NCI-H82 treated with DMSO at 0.1 percent for 48 hours (cell line): ENCODE results near the gene TMC8.
A peak's percentile ranks its signal among the peaks of the same experiment; 100 is the strongest.

Source experiments
- DNase-seq: peaks from one replicate; lab custom pipeline; 2025; ENCODE audit not compliant: unreplicated experiment; lab: John Stamatoyannopoulos, UW

TMC8 gene

DNA sequence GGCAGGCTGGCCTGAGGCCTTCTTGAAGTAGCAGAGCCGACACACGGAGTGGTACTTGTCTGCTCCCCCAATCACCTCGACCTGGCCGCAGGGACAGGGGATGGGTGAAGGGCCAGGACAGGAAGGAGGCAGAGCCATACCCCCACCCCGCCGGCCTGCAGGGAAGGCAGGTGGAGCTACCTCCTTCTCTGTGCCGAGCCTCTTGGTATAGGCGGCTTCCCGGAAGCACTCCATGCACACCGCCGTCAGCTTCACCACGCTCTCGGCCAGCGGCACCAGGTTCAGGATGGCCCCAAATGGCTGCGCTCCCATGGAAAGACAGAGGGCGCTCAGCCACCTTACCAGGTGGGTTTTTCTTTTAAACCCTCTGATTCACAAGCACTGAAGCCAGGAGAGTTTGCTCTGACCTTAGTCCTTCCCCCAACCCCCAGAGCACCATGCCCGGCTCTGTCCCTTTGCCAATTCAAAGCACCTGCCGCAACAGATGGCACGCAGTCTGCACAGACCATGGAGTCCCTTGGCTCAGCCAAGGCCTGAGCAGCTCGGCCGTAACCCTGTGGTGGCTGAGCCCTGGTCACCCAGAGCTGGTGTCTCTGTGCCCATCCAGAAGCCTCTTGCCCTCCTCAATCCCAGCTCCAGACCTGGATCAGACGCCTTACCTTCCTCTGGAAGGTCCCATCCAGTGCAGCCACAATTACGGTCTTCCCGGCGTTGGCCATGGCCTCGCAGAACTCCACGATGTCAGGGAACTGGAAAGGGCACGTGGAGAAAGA, 44.5 kb downstream of the TMC8 start:
- DNase-seq = no peak

DNA sequence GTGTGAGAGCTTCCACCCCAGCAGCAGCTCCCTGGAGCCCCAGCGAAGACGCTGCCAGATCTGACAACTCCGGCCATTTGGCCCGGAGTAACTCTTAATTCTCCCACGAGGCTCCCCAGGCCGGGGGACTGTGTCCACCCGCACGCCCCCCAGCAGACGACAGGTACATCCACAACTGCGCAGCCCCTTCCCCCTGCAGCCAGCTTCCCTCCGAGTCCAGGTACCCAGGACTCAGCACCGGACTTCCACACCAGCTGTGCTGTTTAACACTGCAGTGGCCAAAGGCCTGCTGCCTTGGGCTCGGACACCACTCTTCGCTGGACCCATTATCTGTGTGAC, 45.0 kb downstream of the TMC8 start:
- no peak for DNase-seq

GRCh38 chr17:78176548-78177025, 46.0 kb downstream of the TMC8 start:
- DNase-seq = no peak

DNA sequence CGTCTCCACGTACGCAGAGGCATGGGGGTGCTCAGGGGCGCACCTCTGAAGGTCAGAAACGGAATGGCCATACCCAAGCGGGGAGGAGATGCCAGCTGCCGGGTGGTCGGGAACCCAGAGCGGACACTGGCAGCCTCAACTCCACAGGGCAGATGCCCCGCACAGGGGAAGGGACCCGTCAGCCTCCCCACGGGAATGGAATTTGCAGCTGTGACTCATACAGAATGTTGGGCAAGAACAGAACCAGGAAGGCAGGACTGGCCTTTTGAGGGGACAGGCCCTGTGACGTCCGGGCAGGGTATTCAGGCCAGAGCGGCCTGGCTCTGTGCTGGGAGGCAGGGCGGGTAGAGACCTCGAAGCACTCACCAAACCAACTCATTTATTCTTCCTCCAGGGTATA, 48.8 kb downstream of the TMC8 start:
- DNase-seq = no peak

- no peak for DNase-seq
Observed at GRCh38 chr17:78180083-78180482, 49.5 kb downstream of the TMC8 start.

GRCh38 chr17:78180508-78180907, 49.9 kb downstream of the TMC8 start:
- DNase-seq = no peak

DNA sequence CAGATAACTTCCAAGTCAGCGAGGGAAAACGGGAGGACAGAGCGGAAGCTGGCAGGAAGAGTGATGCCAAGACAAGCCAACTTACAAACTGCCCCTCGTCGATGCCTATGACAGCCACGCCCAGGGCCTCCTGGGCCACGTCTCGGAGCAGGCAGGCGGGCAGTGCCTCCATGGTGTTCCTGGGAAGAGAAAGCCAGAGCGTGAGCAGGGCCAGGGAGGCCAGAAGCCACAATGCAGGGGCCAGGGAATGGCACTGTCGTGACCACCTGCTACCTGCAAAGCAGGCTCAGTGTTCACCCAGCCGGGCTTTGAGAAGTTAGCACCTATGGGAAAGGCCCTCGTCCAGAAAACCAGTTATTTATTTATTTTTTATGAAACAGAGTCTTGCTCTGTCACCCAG, 51.9 kb downstream of the TMC8 start:
- DNase-seq = no peak

DNA sequence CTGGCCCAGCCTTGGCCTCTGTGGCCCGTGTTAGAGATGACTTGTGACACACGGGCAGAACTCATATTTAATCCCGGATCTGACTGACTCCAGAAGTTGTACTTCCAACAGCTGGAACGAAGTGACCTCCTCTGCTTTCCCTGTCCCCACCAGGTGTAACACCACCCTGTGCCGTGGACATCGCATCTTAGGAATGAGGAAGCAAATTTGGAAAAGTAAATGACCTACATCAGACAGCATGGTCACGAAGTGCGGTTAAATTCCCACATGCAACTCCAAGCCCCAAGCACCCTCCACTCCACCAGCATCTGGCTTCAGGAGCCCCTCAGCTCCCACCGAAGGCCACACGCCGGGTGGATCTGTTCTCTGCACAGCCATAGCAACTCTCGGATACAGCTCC, 53.3 kb downstream of the TMC8 start:
- no peak for DNase-seq

DNA sequence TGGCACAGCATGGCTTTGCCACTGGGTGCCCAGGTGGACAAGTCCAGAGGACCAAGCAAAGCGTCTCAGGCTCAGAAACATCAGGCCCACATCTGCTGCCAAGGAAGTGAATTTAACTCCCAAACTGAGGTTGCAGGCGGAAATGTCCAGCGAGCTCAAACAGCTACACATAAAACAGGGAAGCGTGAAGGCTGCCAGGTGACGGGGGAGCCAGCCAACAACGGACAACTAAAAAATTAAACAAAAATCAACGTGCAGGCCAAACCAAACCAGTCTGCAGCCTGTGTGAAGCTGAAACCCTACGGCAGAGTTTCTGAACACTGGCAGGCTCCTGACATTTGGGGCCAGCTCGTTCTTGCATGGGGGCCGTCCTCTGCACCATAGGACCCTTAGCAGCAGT, 53.8 kb downstream of the TMC8 start:
- DNase-seq = no peak

GRCh38 chr17:78184868-78185267, 54.3 kb downstream of the TMC8 start:
- no peak for DNase-seq

- no peak for DNase-seq
Observed at GRCh38 chr17:78185981-78186691, 55.6 kb downstream of the TMC8 start.

GRCh38 chr17:78186692-78187595, 56.4 kb downstream of the TMC8 start, which contains the start of the genes AFMID and TK1:
AFMID (plus strand) TSS chr17:78187362; CDS start chr17:78187371, 9 bp downstream.
TK1 (minus strand) TSS chr17:78187052; CDS start chr17:78186994, 58 bp downstream.
- peak; percentile 97 for DNase-seq
